Measurements from ENCODE around the gene SLC2A6. TPM values are rescaled to one million over a fixed set of nuclear protein-coding genes. Genes with fewer than 3 reads are reported as not detected.
A peak's percentile ranks its signal among the peaks of the same experiment; 100 is the strongest.

Gene SLC2A6
- total RNA-seq, 1 experiment from 2014 or later, result 18.7 TPM

GRCh38 chr9:133490201-133490681 is 11.3 kb upstream of the SLC2A6 start:
- Histone ChIP-seq H3K23ac (ENCODE audit: insufficient read length, low read depth, low read length) (no peak overlapping the region), H3K79me1 (ENCODE audit: insufficient read depth, low read depth, low read length, poor library complexity, severe bottlenecking) (no peaks in the 10 kb centered on the region), H3K79me2 (ENCODE audit: insufficient read depth, low read length) (no peaks in the 10 kb centered on the region), H4K5ac (ENCODE audit: insufficient read length, low read depth, low read length) (no peak overlapping the region), H3K27ac (ENCODE audit: insufficient read length, low read depth, low read length) (no peak overlapping the region), H4K91ac (ENCODE audit: insufficient read length, low read depth, low read length) (no peak overlapping the region), H2AK5ac (ENCODE audit: insufficient read length, low read length) (no peak overlapping the region), H4K20me1 (ENCODE audit: control insufficient read depth, insufficient read depth, insufficient read length) (no peaks in the 10 kb centered on the region), H4K8ac (replicated peaks; ENCODE audit: insufficient read length, low read depth, low read length) (no peak overlapping the region), H3T11ph (ENCODE audit: low read length) (no peak overlapping the region), H3K4me2 (ENCODE audit: insufficient read depth, insufficient read length, low read length) (no peak overlapping the region), H2BK20ac (ENCODE audit: low read depth, low read length, poor library complexity, severe bottlenecking) (no peak overlapping the region), H2BK12ac (ENCODE audit: insufficient read length, low read depth, low read length) (no peak overlapping the region), H2BK15ac (ENCODE audit: low read depth, low read length) (no peak overlapping the region), H3K4me1 (ENCODE audit: insufficient read depth, low read length) (no peaks in the 10 kb centered on the region), H3K56ac (ENCODE audit: insufficient read length, low read depth, low read length) (no peak overlapping the region), H3K9ac (ENCODE audit: extremely low read depth, insufficient read length, low read length) (no peak overlapping the region), H3K14ac (ENCODE audit: insufficient read depth, low read length) (no peak overlapping the region), H3K18ac (ENCODE audit: insufficient read length, low read depth, low read length) (no peak overlapping the region), H2AFZ (ENCODE audit: low read length) (no peak overlapping the region), H2BK120ac (ENCODE audit: low read depth, low read length, poor library complexity, severe bottlenecking) (no peak overlapping the region), H3K27me3 (ENCODE audit: insufficient read depth, low read length) (no peaks in the 10 kb centered on the region), H3K23me2 (ENCODE audit: insufficient read length, low read depth, low read length, poor library complexity, severe bottlenecking) (no peaks in the 10 kb centered on the region), H3K4ac (ENCODE audit: low read depth, low read length) (no peak overlapping the region), H2BK5ac (ENCODE audit: insufficient read length, low read length) (no peak overlapping the region), H3K9me3 (ENCODE audit: control insufficient read depth, low read depth, low read length) (no peaks in the 10 kb centered on the region)
- Mint-ChIP-seq H3K4me3 (no peak overlapping the region), H3K36me3 (ENCODE audit: insufficient read depth in 1 of 3, low read depth in 3 of 3) (no peaks in the 10 kb centered on the region), H3K27ac (0 out of 7 replicates have a peak overlapping the region, but pooled peaks of 1 of the 3 experiments have one; percentile 65), H3K4me1 (0 out of 4 replicates have a peak, but pooled peaks cover 0 to 2% of the 10 kb centered on the region in 2 experiments), H3K27me3 (ENCODE audit: low read depth) (no peaks in the 10 kb centered on the region; the same call in 1 of the 2 replicates), H3K9me3 (no peaks in the 10 kb centered on the region)
- no CpG with 5 or more reads among the region's 13 CpGs for WGBS (ENCODE audit: extremely low coverage, insufficient read length, low lambda C conversion rate)
- DNase-seq, result no peak
- no peak for TF ChIP-seq CTCF (conservative IDR thresholded peaks at IDR 0.05)
